ENCODE measurements around the gene C2orf78. TPM values are rescaled to one million over a fixed set of nuclear protein-coding genes. Genes with fewer than 3 reads are reported as not detected.

The C2orf78 gene
- total and polyA plus RNA-seq, 9 of the 15 experiments (the other 6 are each of a cell fraction or from before 2014, with no cell fraction given), result 0.04 to 0.28 (median 0.20) TPM

GRCh38 chr2:73736855-73737779 lies 46.9 kb upstream of the C2orf78 start, which contains the start of gene TPRKB (continued):
- TF ChIP-seq CHD7 (IDR thresholded peaks at IDR 0.05; ENCODE audit: low read depth, low read length) (no peak), ATF1 (CRISPR knock-in tag; IDR thresholded peaks at IDR 0.05) (no peak), ATF1 (tag; IDR thresholded peaks at IDR 0.05) (peak; percentile 83), ZNF444 (CRISPR knock-in tag; IDR thresholded peaks at IDR 0.05) (no peak), ZNF253 (CRISPR knock-in tag; conservative IDR thresholded peaks at IDR 0.05) (no peak), JUN (IDR thresholded peaks at IDR 0.05; ENCODE audit: borderline replicate concordance, low read depth, low read length) (no peak; the same call in 1 of the 2 replicates), JUN (CRISPR knock-in tag; IDR thresholded peaks at IDR 0.05; ENCODE audit: borderline replicate concordance) (peak; percentile 53; the same call in 1 of the 2 replicates), CC2D1A (IDR thresholded peaks at IDR 0.05) (peak; percentile 100), MBD1 (CRISPR knock-in tag; IDR thresholded peaks at IDR 0.05) (no peak), ZNF561 (CRISPR knock-in tag; conservative IDR thresholded peaks at IDR 0.05) (no peak), SUPT5H (IDR thresholded peaks at IDR 0.05) (peak; percentile 89), ETV1 (tag; conservative IDR thresholded peaks at IDR 0.05; ENCODE audit: low read depth) (peak; percentile 97), CHCHD3 (CRISPR knock-in tag; IDR thresholded peaks at IDR 0.05) (no peak), ZNF311 (CRISPR knock-in tag; IDR thresholded peaks at IDR 0.05) (no peak)
